Coronary artery (tissue), 2 donors: Measurements from ENCODE around the gene BTBD16.

Source experiments
- DNase-seq: peaks from one replicate; pipeline ENCODE4 v3.0.0-alpha.2; 2017; ENCODE audit warnings: low spot score
- H3K27ac ChIP-seq, 2 donors: fragments of 200-600 bp; sonication (generic); one replicate each; pipeline ENCODE4 v1.5.1; 2016 to 2019
- H3K4me3 ChIP-seq: fragments of 200-600 bp; sonication (generic); 2 replicates; pipeline ENCODE4 v1.5.1; 2016; ENCODE audit warnings: mild to moderate bottlenecking, moderate library complexity
- CTCF ChIP-seq: fragments of 200-600 bp; sonication (generic); IDR thresholded peaks from one replicate; pipeline ENCODE4 v1.5.1; 2019; ENCODE audit warnings: antibody characterized with exemption

Gene BTBD16

GRCh38 chr10:122230222-122230621 is 40.9 kb upstream of the BTBD16 start:
- DNase-seq, result no peak
- Histone ChIP-seq H3K27ac (no peak overlapping the region), H3K4me3 (no peak overlapping the region)
- no peak for TF ChIP-seq CTCF

- no peak for DNase-seq
- no peak for TF ChIP-seq CTCF
- no peak overlapping the region for H3K27ac ChIP-seq
These were observed 38.3 kb upstream of the BTBD16 start for GRCh38 chr10:122232769-122233168.

GRCh38 chr10:122233857-122234348 is 37.2 kb upstream of the BTBD16 start:
- Histone ChIP-seq H3K27ac (no peak overlapping the region), H3K4me3 (no peak overlapping the region)
- no peak for DNase-seq
- TF ChIP-seq CTCF, result no peak

More at GRCh38 chr10:122232769-122233168, 38.3 kb upstream of the BTBD16 start:
- no peak overlapping the region for H3K4me3 ChIP-seq

GRCh38 chr10:122234416-122234815 is 36.7 kb upstream of the BTBD16 start:
- no peak for DNase-seq
- H3K27ac ChIP-seq, result no peak overlapping the region

GRCh38 chr10:122236690-122237306 is 34.3 kb upstream of the BTBD16 start:
- H3K4me3 ChIP-seq, result no peak overlapping the region
- no peak overlapping the region for H3K27ac ChIP-seq
- DNase-seq, result no peak
- no peak for TF ChIP-seq CTCF

More at GRCh38 chr10:122234416-122234815, 36.7 kb upstream of the BTBD16 start:
- H3K4me3 ChIP-seq, result no peak overlapping the region
- TF ChIP-seq CTCF, result no peak

GRCh38 chr10:122237331-122237990 is 33.6 kb upstream of the BTBD16 start:
- Histone ChIP-seq H3K27ac (no peak overlapping the region), H3K4me3 (no peak overlapping the region)
- no peak for DNase-seq
- no peak for TF ChIP-seq CTCF
